HG02938 (cell line): ENCODE results near the gene SEPTIN8.

Source experiments
- ATAC-seq: cut with Tn5 transposase; IDR thresholded peaks from one replicate; pipeline ENCODE4 v1.9.1; 2021; ENCODE audit warnings: mild to moderate bottlenecking, moderate library complexity; ENCODE audit not compliant: unreplicated experiment

SEPTIN8 gene

GRCh38 chr5:132751971-132752580 lies 25.0 kb downstream of the SEPTIN8 start:
- no peak for ATAC-seq

- peak; percentile 48 for ATAC-seq
Measured at GRCh38 chr5:132751444-132751843, 25.6 kb downstream of the SEPTIN8 start.

- peak; percentile 53 for ATAC-seq
Measured at GRCh38 chr5:132750471-132751230, 26.4 kb downstream of the SEPTIN8 start.

- no peak for ATAC-seq
Measured at GRCh38 chr5:132749506-132749905, 27.5 kb downstream of the SEPTIN8 start.

GRCh38 chr5:132748522-132749000 lies 28.5 kb downstream of the SEPTIN8 start:
- ATAC-seq = no peak

- ATAC-seq = no peak
Measured at GRCh38 chr5:132747616-132748440, 29.2 kb downstream of the SEPTIN8 start.

GRCh38 chr5:132746954-132747615 lies 30.0 kb downstream of the SEPTIN8 start, which contains the start of gene CCNI2:
Gene CCNI2, plus strand, starts transcription at chr5:132747426. Its CDS starts 70 bp downstream, at chr5:132747496.
- no peak for ATAC-seq

- ATAC-seq = no peak
Measured at GRCh38 chr5:132746592-132746953, 30.5 kb downstream of the SEPTIN8 start.

GRCh38 chr5:132744659-132745058 lies 32.4 kb downstream of the SEPTIN8 start:
- ATAC-seq = no peak

GRCh38 chr5:132742626-132743025 lies 34.4 kb downstream of the SEPTIN8 start:
- no peak for ATAC-seq

- ATAC-seq = no peak
Measured at GRCh38 chr5:132742158-132742557, 34.9 kb downstream of the SEPTIN8 start.

- no peak for ATAC-seq
Measured at GRCh38 chr5:132739232-132739631, 37.8 kb downstream of the SEPTIN8 start.

GRCh38 chr5:132737982-132738681 lies 38.9 kb downstream of the SEPTIN8 start:
- no peak for ATAC-seq

- peak; percentile 80 for ATAC-seq
Measured at GRCh38 chr5:132736853-132737833, 39.9 kb downstream of the SEPTIN8 start, which contains the start of gene KIF3A. Gene KIF3A, minus strand, starts transcription at chr5:132737546. Its CDS starts 127 bp downstream, at chr5:132737419.

GRCh38 chr5:132734687-132735086 lies 42.4 kb downstream of the SEPTIN8 start:
- ATAC-seq = no peak

- ATAC-seq = no peak
Measured at GRCh38 chr5:132733499-132734148, 43.4 kb downstream of the SEPTIN8 start.

GRCh38 chr5:132729896-132730295 lies 47.1 kb downstream of the SEPTIN8 start:
- no peak for ATAC-seq

- ATAC-seq = no peak
Measured at GRCh38 chr5:132725745-132726144, 51.3 kb downstream of the SEPTIN8 start.
